ENCODE results near the gene COMMD6.
A peak's percentile ranks its signal among the peaks of the same experiment; 100 is the strongest.

COMMD6 gene

GRCh38 chr13:75555836-75556235, 18.2 kb upstream of the COMMD6 start:
- no peak overlapping the region for H2AFZ ChIP-seq (ENCODE audit: low read length)
- no peaks in the 10 kb centered on the region for H3K9me2 ChIP-seq (replicated peaks; ENCODE audit: low read depth, low read length)
- H3K79me2 ChIP-seq (ENCODE audit: insufficient read depth, low read length): peaks cover 61% of the 10 kb centered on the region
- H3K9ac ChIP-seq (ENCODE audit: low read depth, low read length, poor library complexity, severe bottlenecking): no peak overlapping the region
- peak overlapping the region; percentile 20 for H3K4me2 ChIP-seq (ENCODE audit: low read depth, low read length, poor library complexity, severe bottlenecking)
- peaks cover 68% of the 10 kb centered on the region for H3K4me1 ChIP-seq (ENCODE audit: insufficient read depth, low read length, poor library complexity, severe bottlenecking)
- H3K4me3 ChIP-seq (ENCODE audit: low read length, poor library complexity, severe bottlenecking): peak overlapping the region; percentile 15
- H3F3A ChIP-seq (ENCODE audit: low read depth): no peaks in the 10 kb centered on the region
- peaks cover 37% of the 10 kb centered on the region for H4K20me1 ChIP-seq (ENCODE audit: insufficient read depth, low read length, poor library complexity, severe bottlenecking)
- no peaks in the 10 kb centered on the region for H3K9me3 ChIP-seq (ENCODE audit: insufficient read depth, low read depth, low read length)
- H3K36me3 ChIP-seq (ENCODE audit: insufficient read depth, low read length): peaks cover 4% of the 10 kb centered on the region; the same call in 1 of the 2 replicates
- TF ChIP-seq EZH2phosphoT487 (IDR thresholded peaks at IDR 0.05; ENCODE audit: borderline replicate concordance) (no peak), CTCF (conservative IDR thresholded peaks at IDR 0.05; ENCODE audit: low read length) (no peak)
- H3K27me3 ChIP-seq (ENCODE audit: insufficient read depth, low read length, poor library complexity, severe bottlenecking): no peaks in the 10 kb centered on the region

GRCh38 chr13:75554981-75555380, 17.3 kb upstream of the COMMD6 start:
- no peaks in the 10 kb centered on the region for H3K9me2 ChIP-seq (replicated peaks; ENCODE audit: low read depth, low read length)
- peaks cover 76% of the 10 kb centered on the region for H3K4me1 ChIP-seq (ENCODE audit: insufficient read depth, low read length, poor library complexity, severe bottlenecking)
- H3K79me2 ChIP-seq (ENCODE audit: insufficient read depth, low read length): peaks cover 69% of the 10 kb centered on the region
- peak overlapping the region; percentile 30 for H3K4me3 ChIP-seq (ENCODE audit: low read length, poor library complexity, severe bottlenecking)
- no peaks in the 10 kb centered on the region for H3F3A ChIP-seq (ENCODE audit: low read depth)
- peaks cover 4% of the 10 kb centered on the region; the same call in 1 of the 2 replicates for H3K36me3 ChIP-seq (ENCODE audit: insufficient read depth, low read length)
- H3K4me2 ChIP-seq (ENCODE audit: low read depth, low read length, poor library complexity, severe bottlenecking): peak overlapping the region; percentile 84
- peaks cover 46% of the 10 kb centered on the region for H4K20me1 ChIP-seq (ENCODE audit: insufficient read depth, low read length, poor library complexity, severe bottlenecking)
- H2AFZ ChIP-seq (ENCODE audit: low read length): no peak overlapping the region
- no peaks in the 10 kb centered on the region for H3K27me3 ChIP-seq (ENCODE audit: insufficient read depth, low read length, poor library complexity, severe bottlenecking)
- TF ChIP-seq EZH2phosphoT487 (IDR thresholded peaks at IDR 0.05; ENCODE audit: borderline replicate concordance) (no peak), CTCF (conservative IDR thresholded peaks at IDR 0.05; ENCODE audit: low read length) (no peak)
- H3K9ac ChIP-seq (ENCODE audit: low read depth, low read length, poor library complexity, severe bottlenecking): no peak overlapping the region
- no peaks in the 10 kb centered on the region for H3K9me3 ChIP-seq (ENCODE audit: insufficient read depth, low read depth, low read length)

GRCh38 chr13:75554464-75554863, 16.8 kb upstream of the COMMD6 start:
- no peak overlapping the region for H2AFZ ChIP-seq (ENCODE audit: low read length)
- H3K9me3 ChIP-seq (ENCODE audit: insufficient read depth, low read depth, low read length): no peaks in the 10 kb centered on the region
- no peaks in the 10 kb centered on the region for H3K9me2 ChIP-seq (replicated peaks; ENCODE audit: low read depth, low read length)
- H3K4me2 ChIP-seq (ENCODE audit: low read depth, low read length, poor library complexity, severe bottlenecking): peak overlapping the region; percentile 84
- H3K4me3 ChIP-seq (ENCODE audit: low read length, poor library complexity, severe bottlenecking): peak overlapping the region; percentile 30
- H3K36me3 ChIP-seq (ENCODE audit: insufficient read depth, low read length): peaks cover 4% of the 10 kb centered on the region; the same call in 1 of the 2 replicates
- no peak overlapping the region for H3K9ac ChIP-seq (ENCODE audit: low read depth, low read length, poor library complexity, severe bottlenecking)
- no peaks in the 10 kb centered on the region for H3K27me3 ChIP-seq (ENCODE audit: insufficient read depth, low read length, poor library complexity, severe bottlenecking)
- H3F3A ChIP-seq (ENCODE audit: low read depth): no peaks in the 10 kb centered on the region
- peaks cover 71% of the 10 kb centered on the region for H3K4me1 ChIP-seq (ENCODE audit: insufficient read depth, low read length, poor library complexity, severe bottlenecking)
- no peak for TF ChIP-seq EZH2phosphoT487 (IDR thresholded peaks at IDR 0.05; ENCODE audit: borderline replicate concordance)
- TF ChIP-seq CTCF (conservative IDR thresholded peaks at IDR 0.05; ENCODE audit: low read length): no peak
- peaks cover 48% of the 10 kb centered on the region for H4K20me1 ChIP-seq (ENCODE audit: insufficient read depth, low read length, poor library complexity, severe bottlenecking)
- H3K79me2 ChIP-seq (ENCODE audit: insufficient read depth, low read length): peaks cover 69% of the 10 kb centered on the region

Measured in Loucy (cell line).